HCT116 (cell line): Measurements from ENCODE around the gene AXIN2. TPM values are rescaled to one million over a fixed set of nuclear protein-coding genes. Genes with fewer than 3 reads are reported as not detected.

Source experiments
- ATAC-seq: fragments of 200-7000 bp; cut with Tn5 transposase; 2 replicates; pipeline ENCODE4 v1.9.1; 2020; ENCODE audit warnings: mild to moderate bottlenecking, moderate library complexity
- BruUV-seq: library from RNA; stranded (reverse); fragments of 400-500 nt; replicated peaks from 2 replicates; lab custom pipeline; 2021; lab: Mats Ljungman, UMichigan
- CTCF ChIA-PET: fragments of 300-600 bp; sonication (Branson Sonifier 250); formaldehyde crosslinking; loops from one replicate; lab custom pipeline; 2021; ENCODE audit warnings: antibody characterized with exemption; lab: Charles Lee
- POLR2A ChIA-PET: fragments of 300-600, 350-600 bp; sonication (Branson Sonifier 250); formaldehyde crosslinking; loops from one replicate; lab custom pipeline; 2021; ENCODE audit warnings: antibody characterized with exemption; lab: Charles Lee
- RAD21 ChIA-PET, 2 experiments: fragments of 300-600 bp; sonication (Branson Sonifier 250); formaldehyde crosslinking; loops; one replicate each; lab custom pipeline; 2023; ENCODE audit warnings: low total read pairs in 2 of 2; ENCODE audit not compliant: uncharacterized antibody in 2 of 2, unreplicated experiment in 2 of 2, low non-redundant PET in 1 of 2; lab: Charles Lee
- DNase-seq: peaks from one replicate; pipeline ENCODE4 v3.0.0-alpha.2; 2010; ENCODE audit warnings: low read depth, low spot score
- H2AFZ ChIP-seq: fragments of 200-600 bp; shearing (Covaris generic), sonication (generic); 2 replicates; pipeline ENCODE4 v1.6.1; 2017; ENCODE audit warnings: low read depth, mixed run types, mixed read lengths, antibody characterized with exemption, low read length; ENCODE audit not compliant: poor library complexity, severe bottlenecking
- H3K27ac ChIP-seq: 2 replicates; pipeline ENCODE4 v1.5.1; 2012; ENCODE audit warnings: low read depth, low read length
- H3K27me3 ChIP-seq: fragments of 200-600 bp; sonication (generic); 2 replicates; pipeline ENCODE4 v1.6.1; 2016; ENCODE audit warnings: mixed run types, low read length, mixed read lengths; ENCODE audit not compliant: insufficient read depth
- H3K36me3 ChIP-seq, 2 experiments: fragments of 200-500 bp in 1 of 2; fragments of 200-600 bp in 1 of 2; sonication (Bioruptor generic) in 1 of 2; sonication (generic) in 1 of 2; 2 replicates each; pipeline versions ENCODE4 v1.5.1 to v1.6.1; 2014 to 2016; ENCODE audit warnings: low read length in 2 of 2, inconsistent platforms in 1 of 2, mixed read lengths in 1 of 2, mixed run types in 1 of 2; ENCODE audit not compliant: insufficient read depth in 2 of 2, control insufficient read depth in 1 of 2
- H3K4me1 ChIP-seq, 2 experiments: fragments of 200-600 bp in 1 of 2; sonication (generic) in 1 of 2; 2 replicates each; pipeline versions ENCODE4 v1.5.1 to v1.6.1; 2012 to 2017; ENCODE audit warnings: low read length in 2 of 2, inconsistent platforms in 1 of 2, mild to moderate bottlenecking in 1 of 2, mixed read lengths in 1 of 2, mixed run types in 1 of 2, moderate library complexity in 1 of 2; ENCODE audit not compliant: insufficient read depth in 2 of 2, control insufficient read depth in 1 of 2
- H3K4me2 ChIP-seq: fragments of 200-600 bp; sonication (generic); 2 replicates; pipeline ENCODE4 v1.6.1; 2017; ENCODE audit warnings: mixed run types, low read length, mixed read lengths
- H3K4me3 ChIP-seq, 2 experiments: fragments of 200-600 bp in 1 of 2; sonication (generic) in 1 of 2; replicated peaks in 1 of 2; 2 replicates each; pipeline ENCODE4 v1.5.1; 2011 to 2016; ENCODE audit warnings: low read length in 2 of 2, control low read depth in 1 of 2, low read depth in 1 of 2, mild to moderate bottlenecking in 1 of 2, mixed read lengths in 1 of 2, mixed run types in 1 of 2
- H3K79me2 ChIP-seq: fragments of 200-600 bp; sonication (generic); 2 replicates; pipeline ENCODE4 v1.6.1; 2017; ENCODE audit warnings: mild to moderate bottlenecking, mixed run types, low read length, moderate library complexity, mixed read lengths; ENCODE audit not compliant: insufficient read depth
- H3K9ac ChIP-seq: fragments of 200-600 bp; sonication (generic); 2 replicates; pipeline ENCODE4 v1.6.1; 2016; ENCODE audit warnings: low read length, mixed read lengths
- H3K9me2 ChIP-seq: fragments of 200-600 bp; sonication (generic), shearing (Covaris generic); 2 replicates; pipeline ENCODE4 v1.6.1; 2017; ENCODE audit warnings: mixed run types, mild to moderate bottlenecking, moderate library complexity; ENCODE audit not compliant: insufficient read depth
- H3K9me3 ChIP-seq, 2 experiments: fragments of 200-500 bp in 1 of 2; fragments of 200-600 bp in 1 of 2; sonication (Bioruptor generic) in 1 of 2; sonication (generic) in 1 of 2; 2 replicates each; pipeline ENCODE4 v1.6.1; 2014 to 2017; ENCODE audit warnings: low read length in 2 of 2, mixed read lengths in 2 of 2, inconsistent platforms in 1 of 2, low read depth in 1 of 2, mild to moderate bottlenecking in 1 of 2, mixed run types in 1 of 2, moderate library complexity in 1 of 2; ENCODE audit not compliant: control insufficient read depth in 1 of 2, insufficient read depth in 1 of 2
- H4K20me1 ChIP-seq: fragments of 200-600 bp; sonication (generic), shearing (Covaris generic); 2 replicates; pipeline ENCODE4 v1.6.1; 2017; ENCODE audit warnings: mixed run types, mild to moderate bottlenecking, moderate library complexity; ENCODE audit not compliant: insufficient read depth
- CBX3 ChIP-seq: IDR thresholded peaks from 2 replicates; pipeline ENCODE4 v1.6.1; 2012; ENCODE audit warnings: low read depth
- CTCF ChIP-seq, 3 experiments: fragments of 200-600 bp in 1 of 3; sonication (generic) in 1 of 3; IDR thresholded peaks in 2 of 3; conservative IDR thresholded peaks in 1 of 3; 2 replicates each; pipeline ENCODE4 v1.5.1; 2012 to 2017; ENCODE audit warnings: low read depth in 2 of 3, low read length in 2 of 3, antibody characterized with exemption in 1 of 3, borderline replicate concordance in 1 of 3, control low read depth in 1 of 3, mild to moderate bottlenecking in 1 of 3, mixed read lengths in 1 of 3, mixed run types in 1 of 3, moderate library complexity in 1 of 3; ENCODE audit not compliant: insufficient read depth in 1 of 3
- EZH2phosphoT487 ChIP-seq: fragments of 200-600 bp; IDR thresholded peaks from 2 replicates; pipeline ENCODE4 v1.6.1; 2018; ENCODE audit warnings: antibody characterized with exemption, borderline replicate concordance
- FOSL1 ChIP-seq: IDR thresholded peaks from 2 replicates; pipeline ENCODE4 v1.6.1; 2012; ENCODE audit warnings: low read depth
- POLR2AphosphoS5 ChIP-seq: IDR thresholded peaks from 2 replicates; pipeline ENCODE4 v1.6.1; 2011; ENCODE audit warnings: mild to moderate bottlenecking, low read depth, low read length, moderate library complexity
- RAD21 ChIP-seq: IDR thresholded peaks from 2 replicates; pipeline ENCODE4 v1.6.1; 2012; ENCODE audit warnings: low read depth, mild to moderate bottlenecking
- SIN3A ChIP-seq: IDR thresholded peaks from 2 replicates; pipeline ENCODE4 v1.6.1; 2012; ENCODE audit warnings: low read depth
- SP1 ChIP-seq: IDR thresholded peaks from 2 replicates; pipeline ENCODE4 v1.6.1; 2012; ENCODE audit warnings: low read depth
- TCF7L2 ChIP-seq: IDR thresholded peaks from 2 replicates; pipeline ENCODE4 v1.7.0; 2011; ENCODE audit warnings: borderline replicate concordance, inconsistent platforms; ENCODE audit not compliant: insufficient read depth, insufficient read length; ENCODE audit errors: extremely low read depth
- ZFX ChIP-seq: fragments of 450-650 bp; IDR thresholded peaks from 2 replicates; pipeline ENCODE4 v1.6.1; 2017
- intact Hi-C: fragments of 100-400 bp; cut with micrococcal nuclease; formaldehyde crosslinking; loops from 2 replicates; pipeline ENCODE4 v1.10.0; 2022
- total RNA-seq: library from RNA; stranded (reverse); gene quantifications from one replicate; pipeline ENCODE4 v1.2.1, GENCODE V29; 2021; ENCODE audit not compliant: unreplicated experiment
- TF ChIP-seq, protein P1 (sequence below): IDR thresholded peaks from 2 replicates; pipeline ENCODE4 v1.6.1; 2012

Gene AXIN2
- total RNA-seq, 1 experiment from 2014 or later, result 7.1 TPM

DNA sequence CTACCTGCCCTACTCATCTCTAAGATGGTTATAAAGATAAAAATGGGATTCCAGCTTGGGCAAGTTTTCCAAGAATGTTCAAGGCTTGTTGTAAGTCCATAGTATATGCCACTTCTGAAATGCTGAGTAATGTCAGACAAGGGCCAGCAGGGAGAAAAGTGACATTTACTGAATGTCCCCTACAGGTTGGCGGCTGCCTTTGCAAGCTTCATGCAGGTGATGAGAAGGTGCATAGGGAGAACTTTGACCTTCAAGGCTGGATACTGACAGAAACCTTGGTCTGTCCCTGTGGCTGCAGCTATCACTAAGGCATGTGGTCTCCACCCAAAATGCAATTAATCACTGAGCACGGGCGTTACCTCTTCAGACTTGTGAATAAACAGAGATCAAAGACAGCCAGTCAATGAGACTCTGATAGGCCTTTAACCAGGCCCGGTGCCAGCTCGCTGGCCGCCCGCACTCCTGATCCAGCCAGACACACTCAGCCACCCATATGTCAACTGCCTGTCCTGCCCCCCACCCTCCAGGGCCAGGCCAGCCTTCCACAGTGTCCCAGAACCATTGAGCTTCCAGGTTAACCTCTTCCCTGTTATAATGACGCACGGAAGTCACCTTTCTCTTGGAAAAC is 26.8 kb upstream of the AXIN2 start:
- Histone ChIP-seq H3K9me2 (no peaks in the 10 kb centered on the region), H4K20me1 (no peaks in the 10 kb centered on the region), H3K9me3 (no peaks in the 10 kb centered on the region), H3K27me3 (no peaks in the 10 kb centered on the region), H3K4me3 (no peak overlapping the region), H3K79me2 (no peaks in the 10 kb centered on the region), H3K27ac (peak overlapping the region; percentile 17; the same call in 1 of the 2 replicates), H3K4me2 (peak overlapping the region; percentile 39), H3K9ac (no peak overlapping the region), H3K4me1 (peaks cover 26 to 39% of the 10 kb centered on the region in 2 experiments), H2AFZ (peak overlapping the region; percentile 27), H3K36me3 (no peaks in the 10 kb centered on the region)
- ATAC-seq (peak; percentile 91), DNase-seq (peak; percentile 68)
- POLR2A ChIA-PET, result no interaction called here
- BruUV-seq, result no TSS peak
- CTCF ChIA-PET, result interaction anchor here (2.3 kb wide), 1 partner anchor 294 kb away, joined by 8 read pairs; no protein-coding TSS in a partner anchor
- RAD21 ChIA-PET, result no interaction called here
- intact Hi-C loops, result loop anchor here (10.0 kb wide), 1 partner anchor 197 kb away; no protein-coding TSS in a partner anchor
- TF ChIP-seq TCF7L2 (peak; percentile 95), CBX3 (peak; percentile 64; the same call in 1 of the 2 replicates), CTCF (IDR thresholded peaks at IDR 0.05 in 2 of 3, conservative IDR thresholded peaks at IDR 0.05 in 1 of 3; ENCODE audit: borderline replicate concordance in 1 of 3, insufficient read depth in 1 of 3, low read depth in 2 of 3, low read length in 2 of 3) (peak; percentile 7 to 71 (median 67); a peak in 5 of 6 replicates), ZFX (0 out of 2 replicates have a peak, but pooled peaks have one; percentile 21), POLR2AphosphoS5 (0 out of 2 replicates have a peak, but pooled peaks have one; percentile 36), EZH2phosphoT487 (no peak), RAD21 (peak; percentile 39; the same call in 1 of the 2 replicates), FOSL1 (no peak; the same call in 1 of the 2 replicates), SP1 (peak; percentile 68), SIN3A (peak; percentile 47)
- TF ChIP-seq, protein P1, sequence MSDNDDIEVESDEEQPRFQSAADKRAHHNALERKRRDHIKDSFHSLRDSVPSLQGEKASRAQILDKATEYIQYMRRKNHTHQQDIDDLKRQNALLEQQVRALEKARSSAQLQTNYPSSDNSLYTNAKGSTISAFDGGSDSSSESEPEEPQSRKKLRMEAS, result peak; percentile 53
